GM23338 (cell line): ENCODE data around the gene PRRX1. TPM values are rescaled to one million over a fixed set of nuclear protein-coding genes. Genes with fewer than 3 reads are reported as not detected.

Experiments used
- ATAC-seq: fragments of 200-7000 bp; cut with Tn5 transposase; 3 replicates; pipeline ENCODE4 v1.9.1; 2020
- DNase-seq: peaks from one replicate; pipeline ENCODE4 v3.0.0-alpha.2; 2015; ENCODE audit warnings: low spot score
- H2AFZ ChIP-seq: fragments of 200-600 bp; sonication (generic); 2 replicates; pipeline ENCODE4 v1.8.0; 2016; ENCODE audit warnings: antibody characterized with exemption, mild to moderate bottlenecking, moderate library complexity
- H3F3A ChIP-seq: fragments of 200-600 bp; sonication (generic); replicated peaks from 2 replicates; pipeline ENCODE4 v1.8.0; 2017; ENCODE audit warnings: antibody characterized with exemption, mixed run types, low read depth
- H3K27ac ChIP-seq: fragments of 200-600 bp; sonication (generic); 2 replicates; pipeline ENCODE4 v1.6.1; 2016; ENCODE audit warnings: low read depth
- H3K27me3 ChIP-seq: fragments of 200-600 bp; sonication (generic); 2 replicates; pipeline ENCODE4 v1.8.0; 2016; ENCODE audit warnings: mild to moderate bottlenecking, mixed run types, moderate library complexity; ENCODE audit not compliant: insufficient read depth
- H3K36me3 ChIP-seq: fragments of 200-600 bp; sonication (generic); 2 replicates; pipeline ENCODE4 v1.8.0; 2016; ENCODE audit warnings: mild to moderate bottlenecking; ENCODE audit not compliant: insufficient read depth
- H3K4me1 ChIP-seq: fragments of 200-600 bp; sonication (generic); 2 replicates; pipeline ENCODE4 v1.8.0; 2016; ENCODE audit warnings: mild to moderate bottlenecking, moderate library complexity; ENCODE audit not compliant: insufficient read depth
- H3K4me2 ChIP-seq: fragments of 200-600 bp; sonication (generic); 2 replicates; pipeline ENCODE4 v1.7.1; 2017; ENCODE audit warnings: mixed run types
- H3K4me3 ChIP-seq: fragments of 200-600 bp; sonication (generic); 2 replicates; pipeline ENCODE4 v1.6.1; 2016; ENCODE audit warnings: mixed run types
- H3K79me2 ChIP-seq: fragments of 200-600 bp; sonication (generic); replicated peaks from 2 replicates; pipeline ENCODE4 v1.8.0; 2017; ENCODE audit warnings: mild to moderate bottlenecking; ENCODE audit not compliant: insufficient read depth
- H3K9me2 ChIP-seq: fragments of 200-600 bp; sonication (generic); 2 replicates; pipeline ENCODE4 v1.8.0; 2017; ENCODE audit not compliant: insufficient read depth
- H4K20me1 ChIP-seq: fragments of 200-600 bp; sonication (generic); replicated peaks from 2 replicates; pipeline ENCODE4 v1.8.0; 2017; ENCODE audit warnings: mild to moderate bottlenecking; ENCODE audit not compliant: insufficient read depth
- H3K27ac Mint-ChIP-seq: 2 replicates; pipeline ENCODE4 v1.8.0; 2020; ENCODE audit warnings: inconsistent platforms, mild to moderate bottlenecking, moderate library complexity, mixed read lengths
- H3K27me3 Mint-ChIP-seq: 3 replicates; pipeline ENCODE4 v1.8.0; 2022; ENCODE audit warnings: low read depth, mild to moderate bottlenecking, moderate library complexity, mixed read lengths, inconsistent platforms; ENCODE audit not compliant: insufficient read depth, poor library complexity
- H3K36me3 Mint-ChIP-seq: 3 replicates; pipeline ENCODE4 v1.8.0; 2021; ENCODE audit warnings: low read depth, mild to moderate bottlenecking, inconsistent platforms, moderate library complexity, mixed read lengths
- H3K4me1 Mint-ChIP-seq: 3 replicates; pipeline ENCODE4 v1.8.0; 2020; ENCODE audit warnings: mild to moderate bottlenecking, inconsistent platforms, mixed read lengths
- H3K4me3 Mint-ChIP-seq: 3 replicates; pipeline ENCODE4 v1.8.0; 2021; ENCODE audit warnings: moderate library complexity, mild to moderate bottlenecking, inconsistent platforms, mixed read lengths
- H3K9me3 Mint-ChIP-seq: 3 replicates; pipeline ENCODE4 v1.8.0; 2020; ENCODE audit warnings: moderate library complexity, mild to moderate bottlenecking, inconsistent platforms, mixed read lengths
- CREB1 ChIP-seq: fragments of 250-450 bp; sonication (Bioruptor Pico); IDR thresholded peaks from 2 replicates; pipeline ENCODE4 v1.5.0; 2020; ENCODE audit warnings: low read depth, mild to moderate bottlenecking, moderate library complexity
- EZH2 ChIP-seq: fragments of 200-600 bp; sonication (generic); IDR thresholded peaks from one replicate; pipeline ENCODE4 v1.8.0; 2017; ENCODE audit warnings: antibody characterized with exemption, mild to moderate bottlenecking, low read depth; ENCODE audit not compliant: unreplicated experiment
- JUNB ChIP-seq: IDR thresholded peaks from one replicate; pipeline ENCODE4 v1.6.1; 2016; ENCODE audit warnings: antibody characterized with exemption; ENCODE audit not compliant: unreplicated experiment
- NANOG ChIP-seq: IDR thresholded peaks from 2 replicates; pipeline ENCODE4 v1.6.1; 2016; ENCODE audit warnings: antibody characterized with exemption, borderline replicate concordance
- POLR2AphosphoS5 ChIP-seq: IDR thresholded peaks from 2 replicates; pipeline ENCODE4 v1.6.1; 2016; ENCODE audit warnings: antibody characterized with exemption, low read depth
- STAT1 ChIP-seq: IDR thresholded peaks from one replicate; pipeline ENCODE4 v1.6.1; 2016; ENCODE audit warnings: antibody characterized with exemption; ENCODE audit not compliant: unreplicated experiment
- ZNF114 ChIP-seq: fragments of 250-450 bp; sonication (Bioruptor Pico); IDR thresholded peaks from 2 replicates; pipeline ENCODE4 v1.5.0; 2020; ENCODE audit warnings: mild to moderate bottlenecking, moderate library complexity
- ZNF331 ChIP-seq: fragments of 250-450 bp; sonication (Bioruptor Pico); IDR thresholded peaks from 2 replicates; pipeline ENCODE4 v1.5.0; 2020; ENCODE audit warnings: low read depth, mild to moderate bottlenecking, moderate library complexity
- ZNF462 ChIP-seq: fragments of 250-450 bp; sonication (Bioruptor Pico); IDR thresholded peaks from 2 replicates; pipeline ENCODE4 v1.5.0; 2020; ENCODE audit warnings: mild to moderate bottlenecking, moderate library complexity
- polyA plus RNA-seq: library from polyadenylated mRNA; unstranded; fragments of >200 nt; fragmentation: Nextera tagmentation; extraction: Ambion mirVana; gene quantifications from 2 replicates; pipeline ENCODE4 v1.2.1, GENCODE V29; 2016
- total RNA-seq: library from RNA; depleted of rRNA; stranded (reverse); fragments of >200 nt; shearing (Covaris generic); gene quantifications from 2 replicates; pipeline ENCODE4 v1.2.3, GENCODE V29; 2014
- TF ChIP-seq, protein P1 (sequence below): IDR thresholded peaks from one replicate; pipeline ENCODE4 v1.6.1; 2018; ENCODE audit warnings: antibody characterized with exemption; ENCODE audit not compliant: unreplicated experiment

The PRRX1 gene
- total and polyA plus RNA-seq, 2 experiments from 2014 or later = 0.58 TPM; not detected in 1

- Histone ChIP-seq H3K27ac (no peak overlapping the region), H3F3A (no peaks in the 10 kb centered on the region), H3K9me2 (0 out of 2 replicates have a peak, but pooled peaks cover 5% of the 10 kb centered on the region), H3K79me2 (no peaks in the 10 kb centered on the region), H3K27me3 (no peaks in the 10 kb centered on the region), H3K4me3 (no peak overlapping the region), H4K20me1 (no peaks in the 10 kb centered on the region), H3K36me3 (no peaks in the 10 kb centered on the region), H2AFZ (no peak overlapping the region), H3K4me2 (no peak overlapping the region), H3K4me1 (no peaks in the 10 kb centered on the region)
- H3K9me3 Mint-ChIP-seq = peaks cover 25% of the 10 kb centered on the region
- peaks cover 15% of the 10 kb centered on the region; the same call in 2 of the 3 replicates for H3K36me3 Mint-ChIP-seq
- ATAC-seq = no peak
- H3K27me3 Mint-ChIP-seq = peaks cover 4% of the 10 kb centered on the region
- no peaks in the 10 kb centered on the region for H3K4me1 Mint-ChIP-seq
- no peak for DNase-seq
- TF ChIP-seq EZH2 (no peak), NANOG (no peak), CREB1 (CRISPR knock-in tag) (no peak), ZNF331 (CRISPR knock-in tag) (no peak), STAT1 (no peak), JUNB (no peak), POLR2AphosphoS5 (no peak), ZNF114 (CRISPR knock-in tag) (no peak), ZNF462 (no peak)
- TF ChIP-seq, protein P1, sequence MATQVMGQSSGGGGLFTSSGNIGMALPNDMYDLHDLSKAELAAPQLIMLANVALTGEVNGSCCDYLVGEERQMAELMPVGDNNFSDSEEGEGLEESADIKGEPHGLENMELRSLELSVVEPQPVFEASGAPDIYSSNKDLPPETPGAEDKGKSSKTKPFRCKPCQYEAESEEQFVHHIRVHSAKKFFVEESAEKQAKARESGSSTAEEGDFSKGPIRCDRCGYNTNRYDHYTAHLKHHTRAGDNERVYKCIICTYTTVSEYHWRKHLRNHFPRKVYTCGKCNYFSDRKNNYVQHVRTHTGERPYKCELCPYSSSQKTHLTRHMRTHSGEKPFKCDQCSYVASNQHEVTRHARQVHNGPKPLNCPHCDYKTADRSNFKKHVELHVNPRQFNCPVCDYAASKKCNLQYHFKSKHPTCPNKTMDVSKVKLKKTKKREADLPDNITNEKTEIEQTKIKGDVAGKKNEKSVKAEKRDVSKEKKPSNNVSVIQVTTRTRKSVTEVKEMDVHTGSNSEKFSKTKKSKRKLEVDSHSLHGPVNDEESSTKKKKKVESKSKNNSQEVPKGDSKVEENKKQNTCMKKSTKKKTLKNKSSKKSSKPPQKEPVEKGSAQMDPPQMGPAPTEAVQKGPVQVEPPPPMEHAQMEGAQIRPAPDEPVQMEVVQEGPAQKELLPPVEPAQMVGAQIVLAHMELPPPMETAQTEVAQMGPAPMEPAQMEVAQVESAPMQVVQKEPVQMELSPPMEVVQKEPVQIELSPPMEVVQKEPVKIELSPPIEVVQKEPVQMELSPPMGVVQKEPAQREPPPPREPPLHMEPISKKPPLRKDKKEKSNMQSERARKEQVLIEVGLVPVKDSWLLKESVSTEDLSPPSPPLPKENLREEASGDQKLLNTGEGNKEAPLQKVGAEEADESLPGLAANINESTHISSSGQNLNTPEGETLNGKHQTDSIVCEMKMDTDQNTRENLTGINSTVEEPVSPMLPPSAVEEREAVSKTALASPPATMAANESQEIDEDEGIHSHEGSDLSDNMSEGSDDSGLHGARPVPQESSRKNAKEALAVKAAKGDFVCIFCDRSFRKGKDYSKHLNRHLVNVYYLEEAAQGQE = no peak
- H3K27ac Mint-ChIP-seq = no peak overlapping the region
- no peak overlapping the region for H3K4me3 Mint-ChIP-seq
Measured at GRCh38 chr1:170743083-170743482, 79.2 kb downstream of the PRRX1 start.
